GM21723 (cell line): ENCODE measurements around the gene IL17F.
A peak's percentile ranks its signal among the peaks of the same experiment; 100 is the strongest.
"Not testable (repeated sequence)": the region's sequence is repeated elsewhere in the genome, so short reads cannot be mapped to it uniquely, and the experiment has no call there.

Experiments used
- ATAC-seq: cut with Tn5 transposase; IDR thresholded peaks from one replicate; pipeline ENCODE4 v1.9.1; 2021; ENCODE audit warnings: mild to moderate bottlenecking, moderate library complexity; ENCODE audit not compliant: unreplicated experiment

The IL17F gene

DNA sequence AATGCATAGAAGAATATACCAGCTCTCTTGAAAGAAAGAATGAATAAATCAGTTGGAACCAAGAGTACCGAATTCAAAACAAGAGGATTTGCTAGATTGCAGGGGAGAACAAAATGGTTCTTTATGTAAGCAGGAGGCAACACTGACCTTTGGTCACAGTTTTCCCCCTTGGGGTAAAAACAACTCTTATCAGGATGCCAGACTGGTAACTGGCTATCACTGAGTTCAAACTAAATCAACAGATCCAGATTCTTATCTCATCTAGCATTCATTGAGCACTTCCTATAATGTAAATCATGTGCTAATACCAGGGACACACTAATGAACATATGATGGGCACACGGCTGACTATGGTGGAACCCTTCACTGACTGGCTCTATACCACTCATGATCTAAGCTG, 4.8 kb upstream of the IL17F start:
- no peak for ATAC-seq

DNA sequence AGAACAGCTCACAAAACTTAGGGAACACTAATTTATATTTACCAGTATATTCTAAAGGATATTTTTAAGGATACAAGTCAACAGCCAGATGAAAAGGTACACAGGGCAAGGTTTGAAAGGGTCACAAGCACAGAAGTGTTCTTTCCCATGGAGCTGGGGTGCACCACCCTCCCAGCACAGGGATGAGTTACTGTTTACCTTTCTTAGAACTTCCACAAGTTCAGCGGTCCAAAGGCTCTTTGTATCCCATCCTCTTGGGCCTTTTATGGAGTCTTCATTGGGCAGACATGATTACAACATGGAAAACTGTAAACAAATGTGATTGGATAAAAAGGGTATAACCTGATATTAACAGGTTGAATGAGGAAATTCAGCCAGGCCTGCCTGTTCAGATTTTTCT, 1.1 kb upstream of the IL17F start:
- no peak for ATAC-seq

DNA sequence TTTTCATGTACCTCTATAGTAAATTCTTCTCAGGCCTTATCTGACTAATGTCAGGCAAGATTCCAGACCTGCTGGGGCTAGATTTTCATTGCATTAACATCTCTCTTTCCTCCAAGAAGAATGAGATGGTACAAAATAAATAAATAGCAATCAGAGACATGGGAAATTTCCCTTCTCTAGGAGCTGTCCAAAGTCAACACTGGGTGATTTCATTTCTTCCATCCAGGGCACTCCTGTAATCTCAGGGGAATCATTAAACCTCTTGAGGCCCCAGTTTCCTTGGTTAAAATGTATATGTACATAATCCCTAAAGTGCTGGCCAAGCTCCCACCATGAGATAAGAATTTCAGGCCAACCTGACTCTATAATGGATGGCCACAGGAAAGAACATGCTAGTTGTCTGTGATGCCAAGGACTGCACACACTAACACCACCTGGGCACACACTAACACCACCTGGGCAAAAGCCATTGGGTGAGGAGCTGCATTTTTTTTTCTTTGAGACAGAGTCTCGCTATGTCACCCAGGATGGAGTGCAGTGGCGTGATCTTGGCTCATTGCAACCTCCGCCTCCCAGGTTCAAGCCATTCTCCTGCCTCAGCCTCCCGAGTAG, 912 bp downstream of the IL17F start:
- ATAC-seq: no peak

DNA sequence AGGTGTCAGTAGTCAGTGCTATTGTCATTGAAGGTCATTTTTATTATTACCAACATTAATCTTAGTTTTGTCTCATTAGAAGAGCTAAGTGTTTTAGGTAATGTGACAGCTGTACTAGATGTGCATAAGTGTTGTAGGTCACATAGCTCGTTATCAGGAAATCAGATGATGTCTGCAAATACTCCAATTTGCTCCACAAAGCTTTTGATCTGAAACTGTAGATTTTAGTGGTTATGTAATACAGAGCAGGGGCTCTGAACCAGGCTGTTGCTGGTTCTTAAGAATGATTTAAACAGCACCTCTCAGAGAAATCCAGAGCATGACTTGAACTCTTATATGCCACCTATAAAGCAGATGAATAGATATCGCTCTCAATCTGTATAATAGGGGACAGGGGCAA, 2.5 kb downstream of the IL17F start:
- no peak for ATAC-seq

DNA sequence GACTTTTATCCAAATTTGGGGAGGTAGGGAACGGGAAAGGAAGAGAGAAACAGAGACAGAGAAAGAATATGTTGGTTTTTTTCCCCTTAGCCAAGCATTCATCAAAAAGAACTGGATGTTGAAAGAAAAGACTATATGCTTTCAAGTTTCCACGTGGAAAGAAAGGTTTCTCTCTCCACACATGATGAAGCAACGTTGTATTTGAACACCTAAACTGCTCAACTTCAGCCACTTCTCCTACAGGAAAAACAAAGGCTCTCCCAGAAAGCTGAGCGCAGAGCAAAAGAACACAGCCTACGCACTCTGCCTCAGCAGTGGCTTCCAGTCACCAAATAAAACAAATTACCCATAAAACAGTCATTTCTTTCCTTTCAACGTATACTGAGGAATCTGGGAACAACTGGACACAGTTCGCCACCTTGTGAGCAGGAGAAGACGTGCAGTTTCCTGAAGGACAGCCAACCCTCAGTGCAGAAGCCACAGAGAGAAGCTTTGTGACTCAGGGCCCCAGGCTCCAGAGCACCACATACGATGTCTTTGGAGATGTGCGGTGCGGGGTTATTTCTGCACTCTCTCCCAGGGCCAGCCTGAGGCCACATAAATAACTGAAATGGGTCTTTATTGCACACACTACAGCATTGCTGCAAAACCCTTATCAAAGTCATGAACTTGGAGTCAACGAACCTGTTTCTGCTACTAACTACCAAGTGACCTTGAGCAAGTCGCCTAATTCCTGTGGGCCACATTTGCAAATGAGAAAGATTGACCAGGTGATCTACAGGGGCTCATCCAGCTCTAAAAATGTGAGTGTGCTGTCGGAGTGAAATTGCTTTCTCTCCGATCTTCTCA, 10.1 kb downstream of the IL17F start:
- ATAC-seq: peak; percentile 92

DNA sequence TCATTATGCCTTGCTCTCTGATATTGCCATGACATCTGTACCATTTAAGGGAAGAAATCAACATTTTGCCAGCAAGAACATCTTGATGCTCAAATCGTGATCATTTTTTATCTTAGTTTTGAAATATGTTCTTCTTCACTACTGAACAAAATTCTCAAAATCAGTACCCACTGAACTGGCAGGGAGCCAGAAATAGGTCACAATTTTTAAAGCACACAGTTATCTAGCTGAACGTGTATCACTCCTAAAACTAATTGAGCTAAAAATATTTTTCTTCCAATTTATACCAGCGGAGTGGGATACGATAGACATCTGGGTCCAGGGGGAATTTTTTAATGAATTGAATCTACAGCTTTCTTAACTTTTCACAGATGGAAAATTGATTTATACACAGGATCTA, 11.3 kb downstream of the IL17F start:
- ATAC-seq: no peak

DNA sequence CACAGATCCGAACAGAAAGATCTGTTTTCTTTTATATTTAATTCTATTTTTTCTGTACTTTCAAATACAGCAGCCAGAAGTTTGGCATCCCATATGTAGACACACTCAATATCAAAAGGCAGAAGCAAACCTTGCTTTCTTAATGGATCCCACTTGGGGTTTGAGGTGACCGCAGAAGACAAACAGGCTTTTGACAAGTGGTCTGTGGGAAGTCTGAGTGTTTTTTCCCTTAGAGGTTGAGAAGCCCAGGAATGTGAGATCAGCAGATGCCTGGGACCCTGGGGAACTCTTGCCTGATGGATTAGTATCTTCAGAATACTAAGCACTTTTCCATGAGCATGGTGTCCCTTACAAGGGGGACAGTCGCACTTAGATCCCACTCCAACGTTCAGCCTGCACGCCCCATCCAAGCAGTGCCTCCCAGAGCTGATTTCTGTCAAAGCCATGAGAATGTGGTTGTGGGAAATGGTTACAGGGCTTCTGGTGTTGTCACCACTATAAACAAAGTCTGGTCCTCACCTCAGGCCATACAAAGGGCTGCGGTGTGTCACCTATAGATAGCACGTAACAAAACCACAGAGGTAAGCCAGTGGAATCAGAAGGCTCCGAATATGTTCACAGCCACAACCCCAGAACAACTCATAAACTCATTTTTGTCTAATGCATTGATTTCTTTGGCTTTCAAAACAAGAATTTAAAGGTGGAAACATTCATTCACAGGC, 12.7 kb downstream of the IL17F start:
- no peak for ATAC-seq

DNA sequence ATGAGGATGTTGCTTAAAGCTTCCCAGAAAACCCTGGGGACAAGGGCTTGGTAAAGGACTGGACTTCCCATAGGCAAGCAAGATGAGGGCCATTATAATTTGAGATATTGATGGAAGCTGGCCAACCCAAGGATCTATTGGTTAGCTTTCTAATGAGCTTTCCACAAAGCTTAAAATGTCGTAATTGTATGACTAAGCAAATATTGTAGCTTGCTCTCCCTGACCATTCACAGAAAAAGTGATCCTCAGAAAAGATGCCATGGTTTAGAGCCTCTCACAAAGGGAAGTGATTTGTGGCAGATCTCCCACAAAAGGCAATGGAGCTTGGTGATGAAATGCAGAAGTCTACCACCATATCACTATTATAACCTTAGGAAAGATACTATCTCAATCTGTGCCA, 13.6 kb downstream of the IL17F start:
- no peak for ATAC-seq

DNA sequence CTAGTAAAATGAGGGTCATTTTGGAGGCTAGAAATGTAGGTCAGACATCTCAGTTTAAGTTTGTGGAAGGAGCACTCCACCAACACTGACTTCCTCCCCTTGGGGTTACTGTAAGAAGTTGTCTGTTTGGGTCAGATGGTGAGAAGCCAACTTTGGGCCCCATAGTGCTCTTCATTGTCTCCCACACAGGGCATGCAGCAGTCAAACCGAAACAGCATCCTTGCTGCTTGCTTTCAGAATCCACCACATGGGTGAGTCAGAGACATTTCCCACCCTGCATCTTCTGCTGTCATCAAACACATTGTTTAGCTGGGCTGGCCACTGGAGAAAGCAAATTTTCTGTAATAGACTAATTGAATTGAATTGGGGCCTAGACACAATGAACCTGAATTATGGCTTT, 16.8 kb downstream of the IL17F start:
- peak; percentile 99 for ATAC-seq

DNA sequence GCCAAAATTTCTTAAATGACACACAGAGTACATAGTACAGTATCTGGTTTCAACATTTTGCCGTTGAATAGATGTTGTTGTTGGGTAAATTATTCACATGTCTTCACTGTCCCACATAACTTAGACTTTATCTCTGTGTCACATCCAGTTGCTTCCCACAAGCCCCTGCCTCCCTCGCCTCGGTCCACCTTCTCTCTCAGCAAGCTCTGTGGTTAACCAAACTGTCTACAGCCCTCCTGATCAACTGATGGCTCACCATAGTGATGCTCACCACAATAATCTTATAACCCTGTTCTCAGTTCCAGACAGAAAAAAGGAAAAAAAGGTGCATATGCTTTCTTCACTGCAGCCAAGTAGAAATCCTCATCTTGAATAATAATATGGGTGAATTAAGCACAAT, 23.0 kb downstream of the IL17F start:
- ATAC-seq: peak; percentile 88

DNA sequence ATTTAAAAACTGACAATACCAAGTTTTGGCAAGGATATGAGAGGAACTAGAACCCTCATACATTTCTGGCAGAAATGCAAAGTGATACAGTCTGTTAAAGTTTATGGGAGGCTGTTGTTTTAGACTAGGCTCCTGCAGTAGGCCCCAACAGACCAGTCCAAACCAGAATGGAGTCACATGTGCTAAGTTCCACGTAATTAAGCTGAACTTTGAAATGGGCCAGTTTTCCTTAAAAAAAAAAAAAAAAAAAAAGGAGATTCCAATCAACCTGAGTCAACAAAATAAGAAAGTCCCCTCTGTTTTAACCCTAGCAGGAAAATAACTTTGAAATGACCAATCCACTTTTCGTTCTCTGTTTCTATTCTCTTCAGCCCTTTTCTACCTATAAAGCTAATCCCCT, 26.5 kb downstream of the IL17F start:
- no peak for ATAC-seq

DNA sequence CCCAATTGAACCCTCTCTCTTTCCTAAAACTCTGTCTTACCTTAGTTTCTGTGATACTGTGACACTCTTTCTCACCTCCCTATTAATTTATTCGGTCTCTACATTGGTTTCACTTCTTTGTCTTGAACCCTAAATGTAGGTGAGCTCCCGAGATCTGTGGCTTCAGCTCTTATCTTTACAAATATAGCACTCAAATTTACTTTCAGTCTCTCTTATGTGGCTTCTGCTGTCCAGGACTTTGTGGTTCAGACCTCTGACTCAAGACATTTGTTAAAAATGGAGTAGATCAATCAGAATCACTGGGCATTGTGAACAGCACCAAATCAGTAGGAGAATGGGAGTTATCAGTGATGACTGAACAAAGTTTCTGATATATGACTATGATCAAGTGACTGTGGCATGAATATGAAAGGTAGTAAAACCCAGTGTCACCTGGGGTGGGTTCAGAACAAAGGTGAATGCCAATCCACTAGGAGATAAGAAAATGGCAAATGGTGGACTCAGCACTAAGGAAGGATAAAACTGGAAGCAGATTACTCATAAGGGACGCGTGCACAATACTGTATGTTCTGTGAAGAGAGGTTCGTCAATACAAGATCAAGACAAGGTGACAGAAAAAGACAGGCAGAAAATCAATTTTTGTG, 27.2 kb downstream of the IL17F start:
- ATAC-seq: peak; percentile 54

DNA sequence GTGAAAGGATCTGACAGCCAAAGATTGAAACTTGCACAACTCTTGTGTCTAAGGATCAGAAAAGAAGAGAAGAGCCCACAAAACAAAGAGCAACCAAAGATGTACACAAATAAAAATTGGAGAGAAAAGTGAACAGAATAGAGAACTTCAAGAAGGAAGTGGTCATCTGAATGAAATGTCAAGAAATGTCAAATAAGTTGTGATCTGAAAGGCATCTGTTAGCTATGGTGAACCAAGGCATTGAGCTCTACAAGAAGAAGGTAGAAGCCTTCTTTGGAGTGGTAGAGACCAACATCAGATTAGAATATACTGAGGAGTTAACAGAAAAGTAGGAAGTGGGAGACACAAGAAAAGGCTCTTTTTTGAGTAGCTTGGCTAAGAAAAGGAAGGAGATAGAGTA, 28.5 kb downstream of the IL17F start:
- no peak for ATAC-seq

DNA sequence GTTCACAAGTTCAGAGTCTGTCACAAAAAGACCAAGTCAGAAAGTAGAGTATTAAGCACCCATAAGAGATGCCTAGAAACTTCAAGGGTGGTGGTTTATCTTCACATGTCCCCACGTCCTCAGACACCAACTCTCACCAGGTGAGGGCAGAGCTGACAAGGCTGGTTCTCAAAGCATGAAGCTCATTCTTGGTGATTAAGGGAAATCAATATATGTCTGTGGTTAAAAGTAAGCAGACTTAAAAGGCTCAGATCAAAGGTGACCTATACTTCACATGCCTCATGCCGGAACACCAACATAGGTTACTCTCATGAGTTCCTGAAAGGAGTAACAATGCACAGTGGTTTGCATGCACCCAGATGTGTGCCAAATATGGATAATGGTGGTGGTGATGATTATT, 31.2 kb downstream of the IL17F start:
- ATAC-seq: no peak

DNA sequence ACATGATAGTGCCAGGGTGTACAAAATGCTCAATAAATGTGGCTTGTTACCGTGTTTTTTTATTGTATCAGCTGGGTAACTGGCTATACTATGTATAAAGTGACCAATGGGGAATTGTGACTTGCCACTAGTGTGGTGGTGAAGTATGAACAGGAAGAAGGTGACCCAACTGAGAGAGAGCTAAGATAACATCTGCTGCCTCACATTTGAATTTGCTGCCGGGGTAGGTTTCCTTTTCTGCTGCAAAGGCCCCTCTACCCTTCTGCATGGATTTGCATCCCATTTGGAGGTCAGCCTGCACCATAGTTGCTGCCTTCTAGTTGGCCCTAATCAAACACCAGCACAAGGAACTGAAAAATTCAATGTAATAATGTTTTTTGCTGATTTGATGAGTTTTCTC, 34.1 kb downstream of the IL17F start:
- ATAC-seq: peak; percentile 80

DNA sequence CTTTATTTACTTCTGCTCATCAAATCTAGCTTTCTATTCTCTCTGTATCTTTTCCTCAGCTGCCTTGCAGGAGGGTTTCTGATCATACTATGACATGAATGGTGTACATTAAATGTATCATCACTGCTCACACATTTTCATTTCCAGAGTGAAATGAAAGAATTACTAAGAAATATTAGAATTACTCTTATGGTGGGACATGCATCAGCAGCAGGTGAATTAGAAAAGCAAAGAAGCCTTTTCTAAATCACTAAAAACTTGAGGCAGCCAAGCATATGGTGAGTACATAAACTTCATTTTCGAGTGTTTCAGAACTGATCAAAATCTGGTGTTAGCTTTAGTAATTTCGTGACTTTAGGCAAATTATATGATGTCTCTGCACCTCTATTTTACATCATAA, 34.5 kb downstream of the IL17F start:
- peak; percentile 42 for ATAC-seq

DNA sequence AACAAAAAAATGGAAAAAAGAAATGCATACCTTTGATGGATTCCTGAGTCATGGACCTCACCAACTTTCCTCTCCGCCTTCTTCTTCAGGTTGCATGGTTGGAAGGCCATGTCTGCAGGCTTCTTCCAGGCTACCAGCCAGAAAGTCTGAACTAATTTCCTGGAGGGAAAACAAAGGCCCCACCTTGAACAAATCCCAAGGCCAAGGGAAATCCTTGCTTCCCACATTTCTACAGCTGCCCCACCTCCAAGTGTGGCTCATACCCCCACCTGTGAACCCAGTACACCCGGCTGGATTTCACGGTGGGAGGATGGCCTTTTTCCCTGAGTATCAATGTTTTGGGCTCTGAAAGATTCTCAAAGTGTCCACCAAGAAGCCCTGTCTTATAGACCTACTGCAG, 35.7 kb downstream of the IL17F start:
- no peak for ATAC-seq

DNA sequence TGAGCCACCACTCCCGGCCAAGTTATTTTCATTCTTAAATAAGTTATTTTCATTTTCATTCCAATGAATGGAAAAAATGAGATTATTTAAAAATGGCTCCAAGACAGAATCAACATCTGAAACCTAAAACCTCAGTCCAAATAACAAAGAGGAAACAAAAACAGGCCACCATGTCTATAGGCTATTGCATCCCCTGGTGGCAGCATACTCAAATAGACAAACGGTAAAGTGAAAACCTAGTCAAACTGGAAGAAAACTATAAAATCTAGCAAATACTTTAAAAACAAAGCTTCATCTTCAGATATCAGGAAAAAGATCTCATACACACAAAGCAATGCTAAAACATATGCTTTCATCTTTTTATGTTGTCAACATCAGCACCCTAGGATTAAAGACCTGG, 37.2 kb downstream of the IL17F start:
- no peak for ATAC-seq

DNA sequence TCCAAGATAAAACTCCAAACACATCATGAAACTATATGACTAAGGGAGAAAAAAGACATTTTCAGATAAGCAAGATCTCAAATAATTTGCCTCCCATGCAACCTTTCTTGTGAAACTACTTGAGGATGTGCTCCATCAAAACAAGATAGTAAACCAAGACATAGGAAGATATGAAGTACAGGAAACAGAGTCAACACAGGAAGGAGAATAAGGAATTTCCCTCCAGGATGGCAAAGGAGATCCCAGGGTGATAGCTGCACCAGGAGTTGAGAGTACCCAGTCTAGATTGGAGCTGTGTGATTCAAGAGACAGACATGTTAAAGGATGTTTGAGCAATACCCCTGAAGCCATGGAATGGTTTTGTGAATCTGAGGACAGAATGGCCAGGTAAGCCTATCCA, 42.8 kb downstream of the IL17F start:
- ATAC-seq: no peak

DNA sequence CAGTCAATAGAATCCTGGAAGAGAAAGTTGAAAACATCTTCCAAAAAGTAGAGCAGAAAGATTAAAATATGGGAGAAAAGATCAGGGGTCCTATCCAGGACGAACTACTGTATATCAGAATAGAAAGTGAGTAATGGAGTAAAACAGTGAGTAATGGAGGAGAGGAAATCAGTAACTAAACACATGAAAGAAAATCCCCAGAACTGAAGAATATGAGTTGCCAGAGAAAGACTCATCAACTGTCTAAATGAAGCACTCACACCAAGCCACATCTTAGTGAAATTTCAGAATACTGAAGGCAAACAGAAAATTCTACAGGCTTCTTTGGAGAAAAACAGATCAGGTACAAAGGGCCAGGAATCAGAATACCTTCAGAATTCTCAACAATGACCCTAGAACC, 43.3 kb downstream of the IL17F start:
- no peak for ATAC-seq

DNA sequence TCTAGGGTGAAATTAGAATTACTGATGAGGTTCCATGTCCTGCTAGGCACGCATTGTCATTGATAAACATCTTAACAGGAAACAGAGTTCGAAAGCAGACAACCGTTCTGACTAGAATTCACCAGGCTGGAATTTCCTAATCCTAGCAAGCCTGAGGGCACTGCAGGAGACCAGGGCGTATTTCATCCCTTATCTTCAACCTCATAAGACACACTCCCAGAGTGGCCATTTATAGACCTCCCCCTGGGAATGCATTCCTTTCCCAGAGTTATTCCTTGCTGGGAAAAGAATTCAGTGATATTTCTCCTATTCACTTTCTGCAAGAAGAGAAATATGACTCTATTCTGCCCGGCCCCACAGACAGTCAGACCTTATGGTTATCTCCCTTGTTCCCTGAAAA, 44.2 kb downstream of the IL17F start:
- not testable (repeated sequence) for ATAC-seq

DNA sequence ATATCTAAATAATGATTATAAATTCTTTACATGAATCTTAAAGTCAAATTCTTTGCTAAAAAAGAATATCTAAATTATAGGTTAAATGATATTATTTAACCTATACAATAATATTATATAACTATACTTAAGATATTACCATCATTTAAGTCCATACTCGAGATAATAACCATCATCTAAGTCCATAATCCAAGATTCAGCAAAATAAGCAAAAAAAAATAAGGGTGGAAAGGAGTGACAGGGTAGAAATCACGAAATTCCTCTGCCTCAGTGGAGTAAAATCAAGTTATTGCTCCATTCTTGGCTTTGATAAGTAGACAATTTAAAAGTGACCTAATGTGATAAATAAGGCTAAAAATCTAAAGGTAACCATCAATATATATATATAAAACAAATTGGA, 48.4 kb downstream of the IL17F start:
- no peak for ATAC-seq
